Measurements from ENCODE around the gene MMP25. TPM values are rescaled to one million over a fixed set of nuclear protein-coding genes. Genes with fewer than 3 reads are reported as not detected.
A peak's percentile ranks its signal among the peaks of the same experiment; 100 is the strongest.

The MMP25 gene
- total and polyA plus RNA-seq, 9 of the 15 experiments (the other 6 are each of a cell fraction or from before 2014, with no cell fraction given), result 0.03 to 0.04 TPM; not detected in 7

DNA sequence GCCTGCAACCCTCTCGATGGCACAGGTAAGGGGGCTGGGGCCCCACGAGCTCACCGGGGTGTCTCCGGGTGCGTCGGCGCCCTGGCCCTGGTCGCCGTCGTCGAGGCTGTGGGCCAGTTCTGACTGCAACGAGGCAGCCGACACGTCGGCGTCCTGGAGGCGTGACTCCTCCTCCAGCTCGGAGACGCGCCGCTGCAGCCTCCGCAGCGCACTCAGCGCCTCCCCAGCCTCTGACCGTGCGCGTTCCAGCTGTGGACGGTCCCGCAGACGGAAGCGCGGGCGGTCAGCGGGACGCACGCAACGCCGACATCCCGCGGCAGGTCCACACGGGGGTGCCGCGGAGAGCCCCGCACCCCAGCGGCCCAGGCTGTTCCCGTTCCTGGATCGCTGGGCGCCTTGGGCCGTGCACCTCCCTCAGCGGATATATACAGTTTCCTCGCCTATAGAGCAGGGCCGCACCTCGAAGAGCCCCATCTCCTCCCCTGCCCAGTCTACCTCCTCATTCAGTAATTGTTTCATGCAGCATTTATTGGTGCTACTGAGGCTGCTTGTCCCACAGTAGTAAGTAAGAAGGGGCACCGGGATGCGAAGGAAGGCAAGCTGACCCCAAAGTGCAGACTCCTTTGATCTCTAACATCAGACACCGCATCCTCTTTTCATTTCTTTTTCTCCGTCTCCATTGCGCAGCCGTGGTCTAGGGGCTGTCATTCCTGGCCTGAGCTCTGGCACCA, 16.7 kb upstream of the MMP25 start (continued):
- TF ChIP-seq RBBP5 (IDR thresholded peaks at IDR 0.05; ENCODE audit: borderline replicate concordance, insufficient read depth, low read length, poor library complexity, severe bottlenecking) (peak; percentile 45), SIN3B (IDR thresholded peaks at IDR 0.05; ENCODE audit: low read depth) (no peak), CREM (IDR thresholded peaks at IDR 0.05; ENCODE audit: low read depth) (peak; percentile 66)
- TF ChIP-seq, protein P1, sequence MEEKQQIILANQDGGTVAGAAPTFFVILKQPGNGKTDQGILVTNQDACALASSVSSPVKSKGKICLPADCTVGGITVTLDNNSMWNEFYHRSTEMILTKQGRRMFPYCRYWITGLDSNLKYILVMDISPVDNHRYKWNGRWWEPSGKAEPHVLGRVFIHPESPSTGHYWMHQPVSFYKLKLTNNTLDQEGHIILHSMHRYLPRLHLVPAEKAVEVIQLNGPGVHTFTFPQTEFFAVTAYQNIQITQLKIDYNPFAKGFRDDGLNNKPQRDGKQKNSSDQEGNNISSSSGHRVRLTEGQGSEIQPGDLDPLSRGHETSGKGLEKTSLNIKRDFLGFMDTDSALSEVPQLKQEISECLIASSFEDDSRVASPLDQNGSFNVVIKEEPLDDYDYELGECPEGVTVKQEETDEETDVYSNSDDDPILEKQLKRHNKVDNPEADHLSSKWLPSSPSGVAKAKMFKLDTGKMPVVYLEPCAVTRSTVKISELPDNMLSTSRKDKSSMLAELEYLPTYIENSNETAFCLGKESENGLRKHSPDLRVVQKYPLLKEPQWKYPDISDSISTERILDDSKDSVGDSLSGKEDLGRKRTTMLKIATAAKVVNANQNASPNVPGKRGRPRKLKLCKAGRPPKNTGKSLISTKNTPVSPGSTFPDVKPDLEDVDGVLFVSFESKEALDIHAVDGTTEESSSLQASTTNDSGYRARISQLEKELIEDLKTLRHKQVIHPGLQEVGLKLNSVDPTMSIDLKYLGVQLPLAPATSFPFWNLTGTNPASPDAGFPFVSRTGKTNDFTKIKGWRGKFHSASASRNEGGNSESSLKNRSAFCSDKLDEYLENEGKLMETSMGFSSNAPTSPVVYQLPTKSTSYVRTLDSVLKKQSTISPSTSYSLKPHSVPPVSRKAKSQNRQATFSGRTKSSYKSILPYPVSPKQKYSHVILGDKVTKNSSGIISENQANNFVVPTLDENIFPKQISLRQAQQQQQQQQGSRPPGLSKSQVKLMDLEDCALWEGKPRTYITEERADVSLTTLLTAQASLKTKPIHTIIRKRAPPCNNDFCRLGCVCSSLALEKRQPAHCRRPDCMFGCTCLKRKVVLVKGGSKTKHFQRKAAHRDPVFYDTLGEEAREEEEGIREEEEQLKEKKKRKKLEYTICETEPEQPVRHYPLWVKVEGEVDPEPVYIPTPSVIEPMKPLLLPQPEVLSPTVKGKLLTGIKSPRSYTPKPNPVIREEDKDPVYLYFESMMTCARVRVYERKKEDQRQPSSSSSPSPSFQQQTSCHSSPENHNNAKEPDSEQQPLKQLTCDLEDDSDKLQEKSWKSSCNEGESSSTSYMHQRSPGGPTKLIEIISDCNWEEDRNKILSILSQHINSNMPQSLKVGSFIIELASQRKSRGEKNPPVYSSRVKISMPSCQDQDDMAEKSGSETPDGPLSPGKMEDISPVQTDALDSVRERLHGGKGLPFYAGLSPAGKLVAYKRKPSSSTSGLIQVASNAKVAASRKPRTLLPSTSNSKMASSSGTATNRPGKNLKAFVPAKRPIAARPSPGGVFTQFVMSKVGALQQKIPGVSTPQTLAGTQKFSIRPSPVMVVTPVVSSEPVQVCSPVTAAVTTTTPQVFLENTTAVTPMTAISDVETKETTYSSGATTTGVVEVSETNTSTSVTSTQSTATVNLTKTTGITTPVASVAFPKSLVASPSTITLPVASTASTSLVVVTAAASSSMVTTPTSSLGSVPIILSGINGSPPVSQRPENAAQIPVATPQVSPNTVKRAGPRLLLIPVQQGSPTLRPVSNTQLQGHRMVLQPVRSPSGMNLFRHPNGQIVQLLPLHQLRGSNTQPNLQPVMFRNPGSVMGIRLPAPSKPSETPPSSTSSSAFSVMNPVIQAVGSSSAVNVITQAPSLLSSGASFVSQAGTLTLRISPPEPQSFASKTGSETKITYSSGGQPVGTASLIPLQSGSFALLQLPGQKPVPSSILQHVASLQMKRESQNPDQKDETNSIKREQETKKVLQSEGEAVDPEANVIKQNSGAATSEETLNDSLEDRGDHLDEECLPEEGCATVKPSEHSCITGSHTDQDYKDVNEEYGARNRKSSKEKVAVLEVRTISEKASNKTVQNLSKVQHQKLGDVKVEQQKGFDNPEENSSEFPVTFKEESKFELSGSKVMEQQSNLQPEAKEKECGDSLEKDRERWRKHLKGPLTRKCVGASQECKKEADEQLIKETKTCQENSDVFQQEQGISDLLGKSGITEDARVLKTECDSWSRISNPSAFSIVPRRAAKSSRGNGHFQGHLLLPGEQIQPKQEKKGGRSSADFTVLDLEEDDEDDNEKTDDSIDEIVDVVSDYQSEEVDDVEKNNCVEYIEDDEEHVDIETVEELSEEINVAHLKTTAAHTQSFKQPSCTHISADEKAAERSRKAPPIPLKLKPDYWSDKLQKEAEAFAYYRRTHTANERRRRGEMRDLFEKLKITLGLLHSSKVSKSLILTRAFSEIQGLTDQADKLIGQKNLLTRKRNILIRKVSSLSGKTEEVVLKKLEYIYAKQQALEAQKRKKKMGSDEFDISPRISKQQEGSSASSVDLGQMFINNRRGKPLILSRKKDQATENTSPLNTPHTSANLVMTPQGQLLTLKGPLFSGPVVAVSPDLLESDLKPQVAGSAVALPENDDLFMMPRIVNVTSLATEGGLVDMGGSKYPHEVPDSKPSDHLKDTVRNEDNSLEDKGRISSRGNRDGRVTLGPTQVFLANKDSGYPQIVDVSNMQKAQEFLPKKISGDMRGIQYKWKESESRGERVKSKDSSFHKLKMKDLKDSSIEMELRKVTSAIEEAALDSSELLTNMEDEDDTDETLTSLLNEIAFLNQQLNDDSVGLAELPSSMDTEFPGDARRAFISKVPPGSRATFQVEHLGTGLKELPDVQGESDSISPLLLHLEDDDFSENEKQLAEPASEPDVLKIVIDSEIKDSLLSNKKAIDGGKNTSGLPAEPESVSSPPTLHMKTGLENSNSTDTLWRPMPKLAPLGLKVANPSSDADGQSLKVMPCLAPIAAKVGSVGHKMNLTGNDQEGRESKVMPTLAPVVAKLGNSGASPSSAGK (IDR thresholded peaks at IDR 0.05), result peak; percentile 90

Data from K562 (cell line).